ENCODE results near the gene DAND5.
"Not testable (repeated sequence)": the region's sequence is repeated elsewhere in the genome, so short reads cannot be mapped to it uniquely, and the experiment has no call there.

The DAND5 gene

GRCh38 chr19:12967907-12968306, 1.5 kb upstream of the DAND5 start:
- DNase-seq = no peak

- DNase-seq = no peak
These were observed 869 bp downstream of the DAND5 start for GRCh38 chr19:12970070-12970820.

- no peak for DNase-seq
These were observed 3.9 kb downstream of the DAND5 start for GRCh38 chr19:12973236-12973635.

- DNase-seq = no peak
These were observed 5.2 kb downstream of the DAND5 start for GRCh38 chr19:12974301-12975220.

- DNase-seq = no peak
These were observed 5.9 kb downstream of the DAND5 start for GRCh38 chr19:12975221-12975741.

- DNase-seq = not testable (repeated sequence)
These were observed 6.7 kb downstream of the DAND5 start for GRCh38 chr19:12976109-12976508.

GRCh38 chr19:12979974-12980373, 10.6 kb downstream of the DAND5 start:
- no peak for DNase-seq

GRCh38 chr19:12982648-12983047, 13.3 kb downstream of the DAND5 start:
- no peak for DNase-seq

- no peak for DNase-seq
These were observed 13.7 kb downstream of the DAND5 start for GRCh38 chr19:12983091-12983490.

GRCh38 chr19:12983542-12984142, 14.3 kb downstream of the DAND5 start:
- DNase-seq = peak; percentile 71

GRCh38 chr19:12984143-12984627, 14.8 kb downstream of the DAND5 start:
- DNase-seq = no peak

- no peak for DNase-seq
These were observed 15.3 kb downstream of the DAND5 start for GRCh38 chr19:12984683-12985048.

- no peak for DNase-seq
These were observed 15.8 kb downstream of the DAND5 start for GRCh38 chr19:12985049-12985776.

GRCh38 chr19:12986726-12987125, 17.4 kb downstream of the DAND5 start:
- no peak for DNase-seq

GRCh38 chr19:12987190-12987589, 17.8 kb downstream of the DAND5 start:
- DNase-seq = no peak

- DNase-seq = no peak
These were observed 18.4 kb downstream of the DAND5 start for GRCh38 chr19:12987781-12988180.

GRCh38 chr19:12990431-12990830, 21.1 kb downstream of the DAND5 start:
- DNase-seq = no peak

GRCh38 chr19:12990853-12991252, 21.5 kb downstream of the DAND5 start:
- DNase-seq = no peak

GRCh38 chr19:12991296-12991695, 21.9 kb downstream of the DAND5 start:
- DNase-seq = no peak

- DNase-seq = no peak
These were observed 23.4 kb downstream of the DAND5 start for GRCh38 chr19:12992729-12993128.

GRCh38 chr19:12993562-12993961, 24.2 kb downstream of the DAND5 start:
- no peak for DNase-seq
